WI38 (cell line): ENCODE measurements around the gene IGFL1.

Experiments used
- H3K4me3 ChIP-seq: 2 replicates; pipeline ENCODE4 v1.5.1; 2011; ENCODE audit warnings: low read depth, mild to moderate bottlenecking, control low read depth, low read length
- TF ChIP-seq, protein P1 (sequence below): IDR thresholded peaks from 2 replicates; pipeline ENCODE4 v1.5.1; 2012; ENCODE audit warnings: low read depth, mild to moderate bottlenecking, control low read depth, low read length

The IGFL1 gene

GRCh38 chr19:46196410-46197124, 33.0 kb upstream of the IGFL1 start:
- H3K4me3 ChIP-seq: no peak overlapping the region
- TF ChIP-seq, protein P1, sequence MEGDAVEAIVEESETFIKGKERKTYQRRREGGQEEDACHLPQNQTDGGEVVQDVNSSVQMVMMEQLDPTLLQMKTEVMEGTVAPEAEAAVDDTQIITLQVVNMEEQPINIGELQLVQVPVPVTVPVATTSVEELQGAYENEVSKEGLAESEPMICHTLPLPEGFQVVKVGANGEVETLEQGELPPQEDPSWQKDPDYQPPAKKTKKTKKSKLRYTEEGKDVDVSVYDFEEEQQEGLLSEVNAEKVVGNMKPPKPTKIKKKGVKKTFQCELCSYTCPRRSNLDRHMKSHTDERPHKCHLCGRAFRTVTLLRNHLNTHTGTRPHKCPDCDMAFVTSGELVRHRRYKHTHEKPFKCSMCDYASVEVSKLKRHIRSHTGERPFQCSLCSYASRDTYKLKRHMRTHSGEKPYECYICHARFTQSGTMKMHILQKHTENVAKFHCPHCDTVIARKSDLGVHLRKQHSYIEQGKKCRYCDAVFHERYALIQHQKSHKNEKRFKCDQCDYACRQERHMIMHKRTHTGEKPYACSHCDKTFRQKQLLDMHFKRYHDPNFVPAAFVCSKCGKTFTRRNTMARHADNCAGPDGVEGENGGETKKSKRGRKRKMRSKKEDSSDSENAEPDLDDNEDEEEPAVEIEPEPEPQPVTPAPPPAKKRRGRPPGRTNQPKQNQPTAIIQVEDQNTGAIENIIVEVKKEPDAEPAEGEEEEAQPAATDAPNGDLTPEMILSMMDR: no peak

- no peak overlapping the region for H3K4me3 ChIP-seq
- TF ChIP-seq, protein P1: no peak
Measured at GRCh38 chr19:46197314-46198070, 32.0 kb upstream of the IGFL1 start.

- H3K4me3 ChIP-seq: no peak overlapping the region
- TF ChIP-seq, protein P1: no peak
Measured at GRCh38 chr19:46198756-46199155, 30.8 kb upstream of the IGFL1 start.

DNA sequence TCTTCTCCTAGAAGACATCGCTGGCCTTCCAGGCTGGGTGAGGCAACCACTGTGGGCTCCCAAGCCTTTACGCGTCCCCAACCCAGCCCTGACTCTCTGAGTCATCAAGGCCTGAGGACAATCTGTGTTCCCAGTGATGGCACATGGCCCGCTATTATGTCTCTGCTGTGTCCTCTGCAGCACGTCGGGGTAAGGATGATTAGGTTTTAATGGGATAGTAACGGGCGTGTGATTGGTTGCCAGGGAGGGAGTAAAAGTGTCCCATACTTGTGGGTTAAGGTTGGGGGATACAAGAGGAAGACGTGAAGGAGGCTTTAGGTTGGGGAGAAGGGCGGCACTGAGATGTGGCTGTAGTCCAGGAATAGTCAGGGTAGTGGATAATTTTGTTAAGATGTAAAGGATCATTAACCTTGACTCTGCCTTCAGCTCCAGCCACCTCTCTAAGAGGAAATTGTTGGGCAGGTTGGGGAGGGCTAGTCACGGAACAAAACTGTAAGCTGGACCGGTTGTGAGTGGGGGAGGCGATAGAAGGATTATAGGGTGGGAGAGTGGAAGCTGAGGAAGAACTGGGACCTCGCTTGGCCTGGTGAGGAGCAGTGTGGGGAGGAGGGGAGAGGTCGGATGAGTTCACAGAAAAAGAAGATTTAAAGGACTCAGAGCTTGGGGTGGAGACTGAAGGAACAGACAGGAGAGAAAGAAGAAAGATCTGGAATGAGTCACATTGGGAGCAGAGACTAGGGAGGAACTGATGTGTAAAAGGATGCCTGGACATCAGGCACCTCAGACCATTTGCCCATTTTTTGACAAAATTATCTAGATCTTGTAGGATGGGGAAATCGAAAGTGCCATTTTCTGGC, 27.9 kb upstream of the IGFL1 start:
- TF ChIP-seq, protein P1: no peak
- H3K4me3 ChIP-seq: no peak overlapping the region

GRCh38 chr19:46202426-46202825, 27.1 kb upstream of the IGFL1 start:
- H3K4me3 ChIP-seq: no peak overlapping the region
- TF ChIP-seq, protein P1: no peak

- TF ChIP-seq, protein P1: no peak
- H3K4me3 ChIP-seq: no peak overlapping the region
Measured at GRCh38 chr19:46202872-46203860, 26.4 kb upstream of the IGFL1 start.
